Measurements from ENCODE around the gene COL11A1.
"Not testable (repeated sequence)": the region's sequence is repeated elsewhere in the genome, so short reads cannot be mapped to it uniquely, and the experiment has no call there.

Gene COL11A1

DNA sequence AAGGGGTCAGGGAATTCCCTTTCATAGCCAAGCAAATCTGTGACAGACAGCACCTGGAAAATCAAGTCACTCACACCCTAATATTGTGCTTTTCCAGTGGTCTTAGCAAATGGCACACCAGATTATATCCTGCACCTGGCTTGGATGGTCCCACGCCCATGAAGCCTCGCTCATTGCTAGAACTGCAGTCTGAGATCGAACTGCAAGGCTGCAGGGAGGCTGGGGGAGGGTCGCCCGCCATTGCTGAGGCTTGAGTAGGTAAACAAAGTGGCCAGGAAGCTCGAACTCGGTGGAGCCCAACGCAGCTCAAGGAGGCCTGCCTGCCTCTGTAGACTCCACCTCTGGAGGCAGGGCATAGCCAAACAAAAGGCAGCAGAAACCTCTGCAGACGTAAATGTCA, 281.6 kb downstream of the COL11A1 start:
- not testable (repeated sequence) for DNase-seq

Measured in COR-L47 (cell line).